Gastrocnemius medialis (tissue), 4 donors: ENCODE results near the gene STAC2. TPM values are rescaled to one million over a fixed set of nuclear protein-coding genes. Genes with fewer than 3 reads are reported as not detected.

Source experiments
- ATAC-seq, 2 donors: fragments of 150-250 bp; one replicate each; pipeline ENCODE4 v1.9.1; 2016
- DNase-seq, 2 donors: peaks; one replicate each; pipeline ENCODE4 v3.0.0-alpha.2; 2019
- H3K27ac ChIP-seq, 4 donors: fragments of 200-600 bp; sonication (generic); 1 replicate in 1 of 4; 2 replicates in 3 of 4; pipeline ENCODE4 v1.5.1; 2016 to 2018; ENCODE audit warnings: mild to moderate bottlenecking in 2 of 4, moderate library complexity in 1 of 4
- H3K27me3 ChIP-seq, 3 donors: fragments of 200-600 bp; sonication (generic) in 2 of 3; 1 replicate in 1 of 3; 2 replicates in 2 of 3; pipeline versions ENCODE4 v1.5.1 to v1.6.0; 2016 to 2019; ENCODE audit warnings: mild to moderate bottlenecking in 1 of 3, moderate library complexity in 1 of 3
- H3K36me3 ChIP-seq, 2 donors: fragments of 200-600 bp; sonication (generic) in 1 of 2; one replicate each; pipeline ENCODE4 v1.5.1; 2017 to 2018
- H3K4me1 ChIP-seq, 2 donors: fragments of 200-600 bp; sonication (generic) in 1 of 2; one replicate each; pipeline ENCODE4 v1.5.1; 2016 to 2017; ENCODE audit warnings: mild to moderate bottlenecking in 2 of 2
- H3K4me3 ChIP-seq, 4 donors: fragments of 200-600 bp; sonication (generic) in 3 of 4; 1 replicate in 1 of 4; 2 replicates in 3 of 4; pipeline ENCODE4 v1.5.1; 2016 to 2019; ENCODE audit warnings: mild to moderate bottlenecking in 2 of 4
- H3K9me3 ChIP-seq, 3 donors: fragments of 200-600 bp; sonication (generic) in 2 of 3; 1 replicate in 1 of 3; 2 replicates in 2 of 3; pipeline ENCODE4 v1.5.1; 2016 to 2019
- POLR2A ChIP-seq, 2 donors: fragments of 450-650 bp; IDR thresholded peaks; one replicate each; pipeline ENCODE4 v1.6.1; 2017; ENCODE audit warnings: antibody characterized with exemption in 2 of 2, mild to moderate bottlenecking in 2 of 2, moderate library complexity in 2 of 2
- in situ Hi-C, 4 donors: fragments of 200-750 bp; cut with MboI; loops; one replicate each; pipeline versions ENCODE4 v1.15.0 to v1.8.0; 2017; ENCODE audit warnings: low sequenced_read_pairs in 4 of 4
- intact Hi-C: fragments of 100-400 bp; cut with DNase I; formaldehyde crosslinking; loops from one replicate; pipeline ENCODE4 v1.15.1; 2023; ENCODE audit warnings: low total_unique reads
- total RNA-seq, 4 donors: library from RNA; depleted of rRNA; stranded (reverse); fragments of >200 nt; gene quantifications; one replicate each; pipeline versions ENCODE4 v1.1.0 to v1.2.3, GENCODE V29; 2016
- TF ChIP-seq, protein P1 (sequence below), 5 experiments: fragments of 450-650 bp in 3 of 5; fragments of 200-600 bp in 2 of 5; sonication (generic) in 2 of 5; IDR thresholded peaks in 4 of 5; conservative IDR thresholded peaks in 1 of 5; 1 replicate in 4 of 5; 2 replicates in 1 of 5; pipeline ENCODE4 v1.5.1; 2016 to 2019; ENCODE audit warnings: antibody characterized with exemption in 5 of 5, mild to moderate bottlenecking in 3 of 5, moderate library complexity in 3 of 5

STAC2 gene
- total RNA-seq, 4 donors from 2014 or later = not detected

GRCh38 chr17:39177256-39177655 is 48.5 kb downstream of the STAC2 start:
- DNase-seq = no peak
- ATAC-seq = no peak
- Histone ChIP-seq H3K9me3 (no peaks in the 10 kb centered on the region), H3K27me3 (no peaks in the 10 kb centered on the region), H3K36me3 (peaks cover 0 to 54% of the 10 kb centered on the region in 2 donors), H3K27ac (peak overlapping the region; percentile 40 to 74 (median 59)), H3K4me3 (no peak overlapping the region), H3K4me1 (peaks cover 12 to 26% of the 10 kb centered on the region in 2 donors)
- TF ChIP-seq, protein P1, sequence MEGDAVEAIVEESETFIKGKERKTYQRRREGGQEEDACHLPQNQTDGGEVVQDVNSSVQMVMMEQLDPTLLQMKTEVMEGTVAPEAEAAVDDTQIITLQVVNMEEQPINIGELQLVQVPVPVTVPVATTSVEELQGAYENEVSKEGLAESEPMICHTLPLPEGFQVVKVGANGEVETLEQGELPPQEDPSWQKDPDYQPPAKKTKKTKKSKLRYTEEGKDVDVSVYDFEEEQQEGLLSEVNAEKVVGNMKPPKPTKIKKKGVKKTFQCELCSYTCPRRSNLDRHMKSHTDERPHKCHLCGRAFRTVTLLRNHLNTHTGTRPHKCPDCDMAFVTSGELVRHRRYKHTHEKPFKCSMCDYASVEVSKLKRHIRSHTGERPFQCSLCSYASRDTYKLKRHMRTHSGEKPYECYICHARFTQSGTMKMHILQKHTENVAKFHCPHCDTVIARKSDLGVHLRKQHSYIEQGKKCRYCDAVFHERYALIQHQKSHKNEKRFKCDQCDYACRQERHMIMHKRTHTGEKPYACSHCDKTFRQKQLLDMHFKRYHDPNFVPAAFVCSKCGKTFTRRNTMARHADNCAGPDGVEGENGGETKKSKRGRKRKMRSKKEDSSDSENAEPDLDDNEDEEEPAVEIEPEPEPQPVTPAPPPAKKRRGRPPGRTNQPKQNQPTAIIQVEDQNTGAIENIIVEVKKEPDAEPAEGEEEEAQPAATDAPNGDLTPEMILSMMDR (IDR thresholded peaks at IDR 0.05 in 4 of 5, conservative IDR thresholded peaks at IDR 0.05 in 1 of 5) = no peak
- no peak for TF ChIP-seq POLR2A (IDR thresholded peaks at IDR 0.05)
- in situ Hi-C loops (no loop called here), intact Hi-C loops (no loop called here)

DNA sequence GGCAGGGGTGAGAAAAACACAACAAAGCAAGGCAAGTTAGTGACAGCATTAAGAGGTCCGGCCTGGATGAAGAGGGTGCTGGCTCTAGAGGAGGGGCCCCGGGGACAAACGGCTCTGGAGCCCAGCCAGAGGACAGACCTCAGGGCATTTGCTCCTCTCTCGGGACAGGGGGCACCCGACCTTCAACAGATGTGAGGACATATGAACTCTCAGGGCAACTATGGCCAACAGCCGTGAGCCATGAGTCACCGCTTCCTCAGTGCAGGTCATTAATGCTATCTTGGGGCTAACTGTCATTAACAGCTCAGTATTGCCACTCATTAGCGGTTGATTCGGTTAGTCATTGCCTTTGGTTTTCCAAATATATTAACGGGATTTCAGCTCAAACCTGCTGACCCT is 50.1 kb downstream of the STAC2 start:
- ATAC-seq (peak; percentile 58 to 78), DNase-seq (peak in 1 of 2 donors; percentile 70)
- H3K27ac ChIP-seq = peak overlapping the region; percentile 66 to 81 (median 72)
- in situ Hi-C loops (no loop called here), intact Hi-C loops (loop anchor here (1.0 kb wide), 1 partner anchor 11 kb away; no protein-coding TSS in a partner anchor)
- peaks cover 0 to 40% of the 10 kb centered on the region in 2 donors for H3K36me3 ChIP-seq
- H3K27me3 ChIP-seq = no peaks in the 10 kb centered on the region
- no peak overlapping the region for H3K4me3 ChIP-seq
- H3K4me1 ChIP-seq = peaks cover 12 to 26% of the 10 kb centered on the region in 2 donors
- H3K9me3 ChIP-seq = no peaks in the 10 kb centered on the region
- TF ChIP-seq POLR2A (IDR thresholded peaks at IDR 0.05) = no peak
- TF ChIP-seq, protein P1 (IDR thresholded peaks at IDR 0.05 in 4 of 5, conservative IDR thresholded peaks at IDR 0.05 in 1 of 5) = no peak

- no peak for TF ChIP-seq POLR2A (IDR thresholded peaks at IDR 0.05)
- TF ChIP-seq, protein P1 (IDR thresholded peaks at IDR 0.05 in 4 of 5, conservative IDR thresholded peaks at IDR 0.05 in 1 of 5) = peak; percentile 77 to 94 (median 84)
- H3K36me3 ChIP-seq = peaks cover 0 to 34% of the 10 kb centered on the region in 2 donors
- no peaks in the 10 kb centered on the region for H3K27me3 ChIP-seq
- no peak overlapping the region for H3K4me3 ChIP-seq
- peak overlapping the region; percentile 66 to 81 (median 72) for H3K27ac ChIP-seq
- ATAC-seq (peak; percentile 68), DNase-seq (peak; percentile 55 to 77)
- peaks cover 12 to 26% of the 10 kb centered on the region in 2 donors for H3K4me1 ChIP-seq
- H3K9me3 ChIP-seq = no peaks in the 10 kb centered on the region
- intact Hi-C loops (loop anchor here (1.0 kb wide), 1 partner anchor 11 kb away; no protein-coding TSS in a partner anchor), in situ Hi-C loops (loop anchor here in 1 of 4 donors (25.0 kb wide), 1 partner anchor 313 kb away; the partner anchor contains the start of genes LASP1 and RPL23)
Observed at GRCh38 chr17:39174920-39175694, 50.6 kb downstream of the STAC2 start.

DNA sequence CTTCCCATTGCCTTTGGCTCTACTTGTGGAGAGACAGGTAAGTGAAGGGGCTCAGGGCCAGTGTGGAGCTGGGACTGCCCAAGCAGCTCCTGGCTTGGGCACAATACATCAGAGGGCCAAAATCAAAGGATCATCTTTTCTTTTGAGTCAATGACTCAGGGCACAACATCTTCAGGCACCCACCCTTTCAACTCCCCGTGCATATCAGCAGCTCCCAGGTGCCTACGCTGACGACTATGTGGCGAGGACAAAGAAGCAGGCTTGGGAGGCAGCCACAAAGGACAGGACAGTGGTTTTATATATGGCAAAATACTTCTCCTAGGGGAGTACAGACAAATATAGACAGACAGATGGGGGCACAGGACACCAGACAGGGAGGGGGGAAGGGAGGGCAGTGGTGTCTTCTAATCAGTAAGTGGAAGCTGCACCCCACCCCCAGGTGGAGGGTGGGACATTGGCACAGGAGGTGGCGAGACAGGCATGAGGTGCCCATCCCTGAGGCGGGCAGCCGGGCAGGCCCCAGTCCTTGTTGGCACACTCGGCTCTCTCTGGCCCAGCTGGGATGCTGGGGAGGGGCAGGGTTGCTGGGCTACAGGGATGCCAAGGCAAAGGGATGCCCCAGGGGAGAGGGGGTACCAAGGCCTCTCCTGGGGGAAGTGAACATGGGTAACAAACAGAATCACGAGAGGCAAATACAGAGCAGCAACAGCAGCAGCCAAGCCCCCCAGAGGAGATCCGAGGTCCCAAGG is 52.0 kb downstream of the STAC2 start:
- intact Hi-C loops = no loop called here
- Histone ChIP-seq H3K36me3 (peaks cover 0 to 23% of the 10 kb centered on the region in 2 donors), H3K27ac (peak overlapping the region in 2 of 4 donors; percentile 69 to 74), H3K27me3 (no peaks in the 10 kb centered on the region), H3K4me3 (no peak overlapping the region), H3K9me3 (no peaks in the 10 kb centered on the region), H3K4me1 (peaks cover 12 to 26% of the 10 kb centered on the region in 2 donors)
- ATAC-seq (peak in 1 of 2 donors; percentile 1), DNase-seq (peak in 1 of 2 donors; percentile 28)
- in situ Hi-C loops = loop anchor here in 1 of 4 donors (25.0 kb wide), 1 partner anchor 311 kb away; the partner anchor contains the start of genes LASP1 and RPL23
- no peak for TF ChIP-seq POLR2A (IDR thresholded peaks at IDR 0.05)
- TF ChIP-seq, protein P1 (IDR thresholded peaks at IDR 0.05 in 4 of 5, conservative IDR thresholded peaks at IDR 0.05 in 1 of 5) = no peak
